Keratinocyte (primary cell): Measurements from ENCODE around the gene NUDT3. TPM values are rescaled to one million over a fixed set of nuclear protein-coding genes. Genes with fewer than 3 reads are reported as not detected.

ENCODE experiments used
- DNase-seq: peaks from one replicate; pipeline ENCODE4 v3.0.0-alpha.2; 2011; ENCODE audit warnings: low read depth, missing footprints, low spot score
- FAIRE-seq: peaks from 2 replicates; lab custom pipeline; 2011; peaks lifted over from hg19 to GRCh38; lab: Jason Lieb, UNC
- H2AFZ ChIP-seq: 2 replicates; pipeline ENCODE4 v1.6.0; 2012; ENCODE audit warnings: low read length, control low read depth, inconsistent platforms; ENCODE audit not compliant: control insufficient read depth
- H3K27ac ChIP-seq: 2 replicates; pipeline ENCODE4 v1.5.1; 2011; ENCODE audit warnings: low read length; ENCODE audit not compliant: control insufficient read depth, insufficient read depth
- H3K27me3 ChIP-seq: 3 replicates; pipeline ENCODE4 v1.6.0; 2011; ENCODE audit warnings: low read length; ENCODE audit not compliant: control insufficient read depth, insufficient read depth; ENCODE audit errors: extremely low read depth
- H3K36me3 ChIP-seq, 2 experiments: 2 replicates in 1 of 2; 3 replicates in 1 of 2; pipeline ENCODE4 v1.5.1; 2011; ENCODE audit warnings: low read length in 2 of 2, mild to moderate bottlenecking in 1 of 2; ENCODE audit not compliant: control insufficient read depth in 2 of 2, insufficient read depth in 2 of 2; ENCODE audit errors: extremely low read depth in 1 of 2
- H3K4me1 ChIP-seq: 3 replicates; pipeline ENCODE4 v1.5.1; 2011; ENCODE audit warnings: low read length; ENCODE audit not compliant: control insufficient read depth, insufficient read depth; ENCODE audit errors: extremely low read depth
- H3K4me2 ChIP-seq: 3 replicates; pipeline ENCODE4 v1.6.0; 2011; ENCODE audit warnings: low read depth, low read length; ENCODE audit not compliant: control insufficient read depth, insufficient read depth; ENCODE audit errors: extremely low read depth
- H3K4me3 ChIP-seq, 3 experiments: fragments of 200-600 bp in 1 of 3; sonication (generic) in 1 of 3; 2 replicates in 2 of 3; 3 replicates in 1 of 3; pipeline ENCODE4 v1.5.1; 2011 to 2016; ENCODE audit warnings: low read length in 3 of 3, mild to moderate bottlenecking in 3 of 3, control low read depth in 2 of 3, inconsistent platforms in 1 of 3, low read depth in 1 of 3, mixed read lengths in 1 of 3, mixed run types in 1 of 3, moderate library complexity in 1 of 3; ENCODE audit not compliant: control insufficient read depth in 2 of 3, insufficient read depth in 2 of 3; ENCODE audit errors: extremely low read depth in 1 of 3
- H3K79me2 ChIP-seq: 2 replicates; pipeline ENCODE4 v1.6.0; 2012; ENCODE audit warnings: low read length; ENCODE audit not compliant: control insufficient read depth, insufficient read depth
- H3K9ac ChIP-seq: 3 replicates; pipeline ENCODE4 v1.6.0; 2011; ENCODE audit warnings: low read length; ENCODE audit not compliant: control insufficient read depth, insufficient read depth; ENCODE audit errors: extremely low read depth
- H3K9me1 ChIP-seq: 3 replicates; pipeline ENCODE4 v1.6.0; 2011; ENCODE audit warnings: low read length; ENCODE audit not compliant: control insufficient read depth, insufficient read depth; ENCODE audit errors: extremely low read depth
- H3K9me3 ChIP-seq: 2 replicates; pipeline ENCODE4 v1.5.1; 2012; ENCODE audit warnings: low read depth, low read length; ENCODE audit not compliant: control insufficient read depth
- H4K20me1 ChIP-seq: 3 replicates; pipeline ENCODE4 v1.6.0; 2011; ENCODE audit warnings: low read length; ENCODE audit not compliant: control insufficient read depth, insufficient read depth; ENCODE audit errors: extremely low read depth
- EZH2 ChIP-seq: IDR thresholded peaks from one replicate; pipeline ENCODE4 v1.6.1; 2012; ENCODE audit warnings: inconsistent platforms, mild to moderate bottlenecking, low read length, moderate library complexity
- dilution Hi-C: fragments of 300-500 bp; cut with MboI; formaldehyde crosslinking; loops from one replicate; pipeline ENCODE4 v1.7.0; 2020; ENCODE audit warnings: low sequenced_read_pairs; ENCODE audit not compliant: extremely low pct_ligation_motif_present
- polyA plus RNA-seq, 5 experiments: library from polyadenylated mRNA; depleted of rRNA in 3 of 5; stranded (reverse) in 3 of 5; stranded (forward) in 1 of 5; unstranded in 1 of 5; fragments of >200 nt; gene quantifications; 1 replicate in 1 of 5; 2 replicates in 3 of 5; 3 replicates in 1 of 5; pipeline versions ENCODE4 v1.2.1 to v1.2.3, GENCODE V29; 2011 to 2012; ENCODE audit warnings: missing spikeins in 2 of 5, low read depth in 1 of 5, low replicate concordance in 1 of 5
- TF ChIP-seq, protein P1 (sequence below), 3 experiments: IDR thresholded peaks in 1 of 3; conservative IDR thresholded peaks in 1 of 3; optimal IDR thresholded peaks in 1 of 3; 2 replicates in 2 of 3; 3 replicates in 1 of 3; pipeline versions ENCODE3 to v1.5.1; 2011; ENCODE audit warnings: low read length in 3 of 3, mild to moderate bottlenecking in 3 of 3, moderate library complexity in 2 of 3, control low read depth in 1 of 3, inconsistent platforms in 1 of 3; ENCODE audit not compliant: insufficient read depth in 2 of 3; ENCODE audit errors: extremely low read depth in 1 of 3

NUDT3 gene
- polyA plus RNA-seq, 1 donor (not counting 4 experiments of a cell fraction or from before 2014, with no cell fraction given) = 16.5 TPM

DNA sequence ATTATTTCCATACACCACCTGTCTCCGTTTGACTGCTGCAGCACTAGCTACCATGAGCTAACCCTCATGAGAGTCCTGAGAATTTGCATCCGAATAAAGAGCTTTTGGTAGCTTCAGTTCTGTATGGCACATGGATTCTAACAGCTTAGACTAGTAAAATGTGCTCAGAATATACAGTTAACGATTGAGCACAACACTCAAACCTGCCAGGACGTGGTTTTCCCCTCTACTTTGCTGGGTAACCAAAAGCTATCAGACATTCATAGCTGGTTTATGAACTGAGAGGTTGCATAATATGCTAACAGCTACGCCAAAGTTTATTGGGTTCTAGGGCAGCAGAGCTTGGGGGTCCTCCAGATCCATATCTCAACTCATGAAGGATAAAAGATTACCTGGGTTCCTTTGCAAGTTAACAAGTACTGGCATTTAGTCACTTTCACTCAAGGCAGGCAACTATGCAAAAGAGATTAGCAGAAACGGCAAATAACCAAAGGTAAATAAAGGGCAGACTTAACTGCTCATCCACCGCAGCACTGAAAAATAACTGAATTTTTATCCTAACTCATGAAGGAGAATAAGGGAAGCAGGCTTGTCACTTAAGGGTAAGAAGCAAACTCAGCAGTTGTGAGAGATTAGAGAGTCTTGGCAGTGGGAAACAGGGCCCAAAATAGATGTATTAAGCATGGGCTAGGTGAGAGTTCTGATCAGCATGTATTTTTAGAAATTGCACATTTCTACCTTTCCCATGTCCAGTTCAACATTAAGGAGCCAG lies 29.4 kb downstream of the NUDT3 start:
- Histone ChIP-seq H3K9ac (no peak overlapping the region), H3K9me1 (no peaks in the 10 kb centered on the region), H3K9me3 (no peaks in the 10 kb centered on the region), H3K4me2 (no peak overlapping the region), H3K27ac (no peak overlapping the region), H4K20me1 (peaks cover 3% of the 10 kb centered on the region), H3K27me3 (no peaks in the 10 kb centered on the region), H3K79me2 (peaks cover 69% of the 10 kb centered on the region), H3K4me1 (peaks cover 15% of the 10 kb centered on the region), H2AFZ (no peak overlapping the region), H3K4me3 (no peak overlapping the region), H3K36me3 (no peaks in the 10 kb centered on the region)
- no peak for TF ChIP-seq EZH2
- TF ChIP-seq, protein P1, sequence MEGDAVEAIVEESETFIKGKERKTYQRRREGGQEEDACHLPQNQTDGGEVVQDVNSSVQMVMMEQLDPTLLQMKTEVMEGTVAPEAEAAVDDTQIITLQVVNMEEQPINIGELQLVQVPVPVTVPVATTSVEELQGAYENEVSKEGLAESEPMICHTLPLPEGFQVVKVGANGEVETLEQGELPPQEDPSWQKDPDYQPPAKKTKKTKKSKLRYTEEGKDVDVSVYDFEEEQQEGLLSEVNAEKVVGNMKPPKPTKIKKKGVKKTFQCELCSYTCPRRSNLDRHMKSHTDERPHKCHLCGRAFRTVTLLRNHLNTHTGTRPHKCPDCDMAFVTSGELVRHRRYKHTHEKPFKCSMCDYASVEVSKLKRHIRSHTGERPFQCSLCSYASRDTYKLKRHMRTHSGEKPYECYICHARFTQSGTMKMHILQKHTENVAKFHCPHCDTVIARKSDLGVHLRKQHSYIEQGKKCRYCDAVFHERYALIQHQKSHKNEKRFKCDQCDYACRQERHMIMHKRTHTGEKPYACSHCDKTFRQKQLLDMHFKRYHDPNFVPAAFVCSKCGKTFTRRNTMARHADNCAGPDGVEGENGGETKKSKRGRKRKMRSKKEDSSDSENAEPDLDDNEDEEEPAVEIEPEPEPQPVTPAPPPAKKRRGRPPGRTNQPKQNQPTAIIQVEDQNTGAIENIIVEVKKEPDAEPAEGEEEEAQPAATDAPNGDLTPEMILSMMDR (optimal IDR thresholded peaks at IDR 0.05 in 1 of 3, IDR thresholded peaks at IDR 0.05 in 1 of 3, conservative IDR thresholded peaks at IDR 0.05 in 1 of 3; ENCODE audit: extremely low read depth in 1 of 3, insufficient read depth in 2 of 3, low read length in 3 of 3) = no peak
- DNase-seq = no peak
- dilution Hi-C loops = no loop called here
- FAIRE-seq = no peak

DNA sequence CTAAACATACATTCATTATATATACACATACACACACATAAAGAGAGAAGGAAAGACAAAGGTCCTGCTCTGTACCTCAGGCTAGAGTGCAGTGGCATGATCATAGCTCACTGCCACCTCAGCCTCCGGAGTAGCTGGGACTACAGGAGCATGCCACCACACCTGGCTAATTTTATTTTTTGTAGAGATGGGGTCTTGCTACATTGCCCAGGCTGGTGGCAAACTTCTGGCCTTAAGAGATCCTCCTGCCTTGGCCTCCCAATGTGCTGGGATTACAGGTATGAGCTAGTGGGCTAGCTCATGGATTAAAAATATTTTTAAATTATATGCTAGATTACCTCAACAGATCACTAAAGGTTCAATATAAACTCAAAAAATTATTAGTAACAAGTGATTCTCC lies 30.3 kb downstream of the NUDT3 start:
- no peaks in the 10 kb centered on the region for H3K9me1 ChIP-seq
- H3K9ac ChIP-seq = no peak overlapping the region
- peaks cover 3% of the 10 kb centered on the region for H4K20me1 ChIP-seq
- H3K4me3 ChIP-seq = no peak overlapping the region
- H3K36me3 ChIP-seq = no peaks in the 10 kb centered on the region
- H3K9me3 ChIP-seq = no peaks in the 10 kb centered on the region
- H2AFZ ChIP-seq = no peak overlapping the region
- no peaks in the 10 kb centered on the region for H3K27me3 ChIP-seq
- peaks cover 15% of the 10 kb centered on the region for H3K4me1 ChIP-seq
- dilution Hi-C loops = no loop called here
- peaks cover 67% of the 10 kb centered on the region for H3K79me2 ChIP-seq
- FAIRE-seq (no peak), DNase-seq (no peak)
- no peak overlapping the region for H3K27ac ChIP-seq
- no peak for TF ChIP-seq EZH2
- TF ChIP-seq, protein P1 (optimal IDR thresholded peaks at IDR 0.05 in 1 of 3, IDR thresholded peaks at IDR 0.05 in 1 of 3, conservative IDR thresholded peaks at IDR 0.05 in 1 of 3; ENCODE audit: extremely low read depth in 1 of 3, insufficient read depth in 2 of 3, low read length in 3 of 3) = no peak
- no peak overlapping the region for H3K4me2 ChIP-seq
